Measurements from ENCODE around the gene NRG4.
"Not testable (repeated sequence)": the region's sequence is repeated elsewhere in the genome, so short reads cannot be mapped to it uniquely, and the experiment has no call there.

NRG4 gene, protein sequence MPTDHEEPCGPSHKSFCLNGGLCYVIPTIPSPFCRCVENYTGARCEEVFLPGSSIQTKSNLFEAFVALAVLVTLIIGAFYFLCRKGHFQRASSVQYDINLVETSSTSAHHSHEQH

GRCh38 chr15:76011627-76012551 is at the start of gene NRG4:
NRG4 (minus strand) TSS chr15:76012424; CDS start chr15:76011230, 1,194 bp downstream.
- peak; percentile 27 for DNase-seq

- no peak for DNase-seq
These were observed 49.5 kb upstream of the NRG4 start for GRCh38 chr15:76061700-76062099.

DNA sequence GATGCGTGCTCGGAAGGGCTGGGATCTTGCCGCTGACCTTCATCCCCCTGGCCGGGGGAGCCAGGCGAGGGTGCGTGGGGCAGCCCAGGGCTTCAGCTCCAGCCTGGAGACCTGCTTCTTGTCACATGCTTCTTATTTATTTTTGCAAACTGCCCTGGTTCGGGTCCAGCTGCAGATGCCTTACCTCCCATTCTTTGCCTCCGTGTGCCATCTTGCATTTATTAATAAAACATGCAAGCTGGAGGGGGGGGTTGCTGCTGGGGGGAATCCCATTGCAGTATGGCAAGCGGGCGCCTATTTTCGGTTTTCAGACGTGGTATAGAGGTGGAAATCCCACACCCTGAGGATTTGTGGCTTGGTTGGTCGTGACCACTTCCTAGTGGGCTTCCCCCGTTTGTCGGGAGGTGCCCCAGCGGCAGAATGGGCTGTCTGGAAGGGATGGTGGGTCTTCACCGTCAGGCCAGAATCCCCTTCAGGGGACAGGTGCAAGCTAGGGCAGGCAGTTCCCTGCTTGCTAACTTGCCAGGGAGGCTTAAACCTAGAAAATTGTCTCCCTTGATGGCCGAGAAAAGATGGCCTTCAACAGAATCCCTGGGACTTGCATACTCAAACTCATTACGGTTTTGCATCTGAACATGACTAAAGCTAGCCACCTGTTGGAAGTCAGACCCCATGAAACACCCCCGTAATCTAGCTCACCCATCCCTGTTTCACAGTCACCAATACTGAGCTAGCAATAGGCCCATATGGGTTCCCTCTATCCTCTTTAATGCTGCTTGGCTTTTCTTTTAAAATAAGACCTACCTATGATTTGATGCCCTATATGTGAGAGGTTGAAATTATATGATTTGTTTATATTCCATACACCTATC is 48.1 kb upstream of the NRG4 start:
- DNase-seq = no peak

- DNase-seq = no peak
These were observed 47.3 kb upstream of the NRG4 start, which contains the start of gene TMEM266 for GRCh38 chr15:76059320-76060117. TMEM266 (plus strand) TSS chr15:76059985; CDS start chr15:76134264, 74,279 bp downstream.

GRCh38 chr15:76058714-76059319 is 46.6 kb upstream of the NRG4 start:
- DNase-seq = no peak

- no peak for DNase-seq
These were observed 45.2 kb upstream of the NRG4 start for GRCh38 chr15:76057332-76058000.

DNA sequence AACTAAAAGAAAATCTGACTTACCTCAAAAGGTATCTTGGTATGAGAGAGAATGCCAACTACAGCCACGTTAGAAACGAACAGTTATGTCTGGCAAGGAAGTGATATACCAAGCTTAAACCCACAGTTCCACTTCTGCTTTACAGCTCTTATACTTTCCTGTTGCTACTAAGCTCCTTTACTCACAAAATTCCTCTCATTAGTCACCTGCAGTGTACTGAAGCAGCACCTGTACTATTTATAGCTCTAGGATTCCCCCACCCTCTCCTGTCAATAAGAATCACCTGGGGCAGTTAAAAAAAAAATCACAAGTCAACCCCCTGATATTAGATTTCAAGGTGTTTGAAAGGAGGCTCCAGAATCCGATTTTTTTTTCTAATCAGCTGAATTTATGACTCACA is 44.7 kb upstream of the NRG4 start:
- DNase-seq = no peak

- DNase-seq = not testable (repeated sequence)
These were observed 42.0 kb upstream of the NRG4 start for GRCh38 chr15:76054201-76054600.

DNA sequence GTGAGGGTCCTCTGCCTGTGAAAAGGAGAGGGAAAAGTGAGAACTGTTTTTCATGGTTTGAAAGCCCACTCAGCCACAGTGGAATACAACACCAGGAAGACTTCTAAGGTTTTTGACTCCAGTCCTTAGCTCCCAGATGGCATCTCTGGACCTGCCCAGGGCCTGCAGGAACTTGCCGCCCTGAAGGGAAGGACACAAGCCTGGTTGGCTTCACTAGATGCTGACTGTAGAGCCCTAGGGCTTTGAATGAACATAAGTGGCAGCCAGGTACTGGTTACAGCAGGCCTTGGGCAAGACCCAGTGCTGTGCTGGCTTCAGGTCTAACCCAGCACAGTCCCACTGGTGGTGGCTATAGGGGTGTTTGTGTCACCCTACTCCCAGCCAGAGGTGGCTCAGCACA is 26.3 kb upstream of the NRG4 start:
- no peak for DNase-seq

- no peak for DNase-seq
These were observed 23.4 kb upstream of the NRG4 start for GRCh38 chr15:76035593-76035992.

DNA sequence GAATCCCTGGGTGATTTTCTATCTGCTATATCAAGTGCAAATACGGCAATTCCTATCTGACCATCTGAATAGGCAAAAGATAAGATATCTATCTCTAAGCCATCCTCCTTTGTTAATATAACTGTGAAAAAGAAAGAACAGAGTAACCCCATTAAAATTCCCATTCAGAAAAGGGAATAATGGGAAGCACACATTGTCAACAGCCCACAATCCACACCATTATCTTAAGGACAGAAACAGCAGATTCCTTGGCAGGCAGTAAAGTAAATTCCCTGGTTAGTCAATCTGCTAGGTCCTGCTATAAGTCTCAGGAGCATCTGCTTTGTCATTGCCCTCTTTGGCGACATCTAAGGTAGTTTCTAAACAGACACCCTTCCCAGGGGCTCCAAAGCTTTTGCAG is 21.9 kb upstream of the NRG4 start:
- no peak for DNase-seq

- no peak for DNase-seq
These were observed 21.2 kb upstream of the NRG4 start for GRCh38 chr15:76033438-76033837.

DNA sequence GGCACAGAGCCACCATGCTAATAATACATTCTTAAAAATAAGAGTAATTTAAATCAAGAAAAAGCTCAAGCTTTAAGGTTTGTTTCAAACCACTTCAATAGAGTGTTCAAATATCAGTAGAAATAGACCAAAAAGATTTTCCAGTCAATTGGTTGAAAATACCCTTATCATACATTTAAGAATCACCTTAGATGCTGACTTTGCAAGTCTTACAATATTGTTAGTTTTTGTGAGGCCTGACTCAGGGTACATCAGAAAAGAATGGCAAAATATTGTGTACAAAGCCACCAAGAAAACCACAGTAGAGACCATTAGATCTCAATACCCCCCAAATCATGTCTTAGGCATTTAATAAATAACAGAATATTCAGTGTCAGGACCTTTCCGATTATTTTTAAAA is 19.8 kb upstream of the NRG4 start:
- no peak for DNase-seq

DNA sequence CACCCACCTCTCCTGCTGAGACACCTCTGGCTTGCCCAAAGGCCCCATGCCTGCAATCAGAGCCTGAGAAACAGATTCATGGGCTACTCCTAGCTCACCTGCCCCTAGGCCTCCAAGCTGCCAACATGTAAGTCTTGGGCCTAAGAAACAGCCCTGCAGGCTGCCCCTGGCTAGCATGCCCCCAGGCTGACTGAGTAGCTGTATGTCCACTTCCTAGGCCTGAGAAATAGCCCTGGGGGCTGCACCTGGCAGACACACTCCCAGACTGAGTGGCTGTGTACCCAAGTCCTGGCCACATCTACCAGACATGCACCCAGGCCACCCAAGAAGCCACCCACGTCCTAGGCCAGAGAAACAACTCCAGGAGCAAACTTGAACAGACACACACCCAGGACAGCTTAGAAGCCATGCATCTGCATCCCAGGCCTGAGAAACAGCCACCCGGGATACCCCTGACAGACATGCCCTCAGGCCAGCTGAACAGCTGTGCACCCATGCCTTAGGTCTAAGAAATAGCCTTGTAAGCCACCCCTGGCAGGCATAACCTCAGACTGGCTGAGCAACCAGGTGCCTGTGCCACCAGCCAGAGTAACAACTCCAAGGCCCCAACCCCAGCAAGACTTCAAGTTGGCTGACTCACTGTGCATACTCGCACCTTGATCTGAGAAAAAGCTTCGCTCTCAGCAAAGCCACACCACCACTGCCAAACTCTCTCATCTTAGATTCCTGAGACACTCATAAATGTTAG is 12.0 kb upstream of the NRG4 start:
- DNase-seq = no peak

DNA sequence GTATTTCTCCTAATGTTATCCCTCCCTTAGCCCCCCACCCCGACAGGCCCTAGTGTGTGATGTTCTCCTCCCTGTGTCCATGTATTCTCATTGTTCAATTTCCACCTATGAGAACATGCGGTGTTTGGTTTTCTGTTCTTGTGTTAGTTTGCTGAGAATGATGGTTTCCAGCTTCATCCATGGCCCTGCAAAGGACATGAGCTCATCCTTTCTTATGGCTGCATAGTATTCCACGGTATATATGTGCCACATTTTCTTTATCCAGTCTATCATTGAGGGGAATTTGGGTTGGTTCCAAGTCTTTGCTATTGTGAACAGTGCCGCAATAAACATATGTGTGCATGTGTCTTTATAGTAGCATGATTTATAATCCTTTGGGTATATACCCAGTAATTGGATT is 1.2 kb upstream of the NRG4 start:
- not testable (repeated sequence) for DNase-seq

DNA sequence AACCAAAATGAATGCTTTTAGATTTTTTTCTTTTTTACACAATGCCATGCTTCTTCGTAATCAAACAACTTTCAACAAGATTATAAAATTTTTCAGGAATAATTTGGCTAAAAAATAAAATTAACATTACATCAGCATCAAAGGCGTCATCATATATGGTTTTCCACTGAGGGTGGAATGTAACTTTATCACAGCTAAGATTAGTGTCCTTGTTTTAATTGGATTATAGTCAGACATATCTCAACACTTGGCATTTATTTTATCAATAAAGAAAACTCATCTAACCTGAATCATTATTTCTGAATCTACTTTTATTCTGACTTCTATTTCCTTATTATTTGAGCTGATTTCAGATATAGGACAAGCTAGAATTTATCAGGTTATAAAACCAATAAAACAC is 1.6 kb downstream of the NRG4 start:
- no peak for DNase-seq

GRCh38 chr15:76006136-76006778 is 6.0 kb downstream of the NRG4 start:
- DNase-seq = peak; percentile 58

- no peak for DNase-seq
These were observed 8.9 kb downstream of the NRG4 start for GRCh38 chr15:76003364-76003763.

DNA sequence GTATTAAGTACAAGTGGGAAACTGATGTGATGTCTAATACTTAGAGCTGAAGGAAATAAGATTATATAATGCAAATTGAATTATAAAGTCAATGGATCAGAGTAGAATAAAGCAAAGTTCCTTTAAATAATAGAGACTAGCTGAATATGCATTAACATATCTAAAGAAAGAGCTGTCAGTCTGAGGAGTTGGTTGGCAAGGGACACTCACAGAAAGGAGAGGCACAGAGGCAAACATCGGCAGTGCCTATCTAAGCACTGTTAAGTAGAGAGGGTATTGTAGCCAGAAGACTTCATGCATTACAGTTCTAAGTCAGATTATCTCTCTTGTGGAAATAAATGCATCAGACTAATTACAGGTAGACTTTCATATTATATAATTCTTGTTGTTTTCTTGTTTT is 16.6 kb downstream of the NRG4 start:
- DNase-seq = no peak

DNA sequence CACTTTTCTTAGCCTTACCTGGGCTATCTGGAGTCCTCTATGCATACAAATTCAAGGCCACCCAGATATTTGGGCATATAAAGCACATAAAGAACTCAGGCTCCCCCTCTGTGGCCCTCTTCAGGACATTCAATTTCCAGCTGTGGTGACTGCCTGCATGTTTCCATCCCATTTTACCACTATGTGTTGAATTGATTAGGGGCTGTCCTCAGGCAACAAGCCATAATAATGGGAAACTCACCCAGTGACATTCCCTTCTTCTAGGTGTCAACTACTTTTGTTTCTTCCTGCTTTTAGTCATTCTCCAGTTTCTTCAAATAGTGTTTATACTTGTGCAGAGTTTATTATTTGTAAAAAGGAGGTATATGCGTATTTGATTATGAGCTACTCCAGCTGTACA is 18.0 kb downstream of the NRG4 start:
- no peak for DNase-seq

Data from NK-92 treated with Interleukin-12 subunit alpha and Interleukin-12 subunit beta, amount 100 ng/mL, for 24 hours (cell line).